Measurements from ENCODE around the gene CFAP161.

CFAP161 gene

DNA sequence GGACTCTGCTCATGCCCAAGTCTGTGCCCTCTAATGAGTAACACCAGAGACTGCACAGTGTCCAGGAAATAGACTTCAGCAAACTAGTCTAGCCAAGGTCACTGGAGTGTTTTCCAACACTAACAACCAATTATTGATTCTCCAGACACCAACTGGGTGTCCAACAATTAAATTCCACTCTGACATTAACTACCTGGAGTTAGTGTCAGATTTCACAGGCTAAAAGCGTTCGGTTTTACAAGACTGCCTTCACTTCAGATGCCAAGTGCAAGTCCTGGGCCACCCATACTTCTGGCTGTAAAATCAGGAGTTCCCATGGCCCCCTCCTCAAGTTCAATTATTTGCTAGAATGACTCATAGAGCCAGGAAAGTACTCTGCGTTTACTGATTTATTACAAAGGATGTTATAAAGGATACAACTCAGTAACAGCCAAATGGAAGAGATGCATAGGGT lies 20.8 kb upstream of the CFAP161 start:
- H3K4me2 ChIP-seq (ENCODE audit: low read length), result no peak overlapping the region
- TF ChIP-seq EZH2 (IDR thresholded peaks at IDR 0.05; ENCODE audit: borderline replicate concordance, low read length), result no peak
- TF ChIP-seq, protein P1, sequence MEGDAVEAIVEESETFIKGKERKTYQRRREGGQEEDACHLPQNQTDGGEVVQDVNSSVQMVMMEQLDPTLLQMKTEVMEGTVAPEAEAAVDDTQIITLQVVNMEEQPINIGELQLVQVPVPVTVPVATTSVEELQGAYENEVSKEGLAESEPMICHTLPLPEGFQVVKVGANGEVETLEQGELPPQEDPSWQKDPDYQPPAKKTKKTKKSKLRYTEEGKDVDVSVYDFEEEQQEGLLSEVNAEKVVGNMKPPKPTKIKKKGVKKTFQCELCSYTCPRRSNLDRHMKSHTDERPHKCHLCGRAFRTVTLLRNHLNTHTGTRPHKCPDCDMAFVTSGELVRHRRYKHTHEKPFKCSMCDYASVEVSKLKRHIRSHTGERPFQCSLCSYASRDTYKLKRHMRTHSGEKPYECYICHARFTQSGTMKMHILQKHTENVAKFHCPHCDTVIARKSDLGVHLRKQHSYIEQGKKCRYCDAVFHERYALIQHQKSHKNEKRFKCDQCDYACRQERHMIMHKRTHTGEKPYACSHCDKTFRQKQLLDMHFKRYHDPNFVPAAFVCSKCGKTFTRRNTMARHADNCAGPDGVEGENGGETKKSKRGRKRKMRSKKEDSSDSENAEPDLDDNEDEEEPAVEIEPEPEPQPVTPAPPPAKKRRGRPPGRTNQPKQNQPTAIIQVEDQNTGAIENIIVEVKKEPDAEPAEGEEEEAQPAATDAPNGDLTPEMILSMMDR (IDR thresholded peaks at IDR 0.05; ENCODE audit: low read length), result no peak
- no peak overlapping the region for H3K27ac ChIP-seq (ENCODE audit: low read depth, low read length, poor library complexity, severe bottlenecking)

DNA sequence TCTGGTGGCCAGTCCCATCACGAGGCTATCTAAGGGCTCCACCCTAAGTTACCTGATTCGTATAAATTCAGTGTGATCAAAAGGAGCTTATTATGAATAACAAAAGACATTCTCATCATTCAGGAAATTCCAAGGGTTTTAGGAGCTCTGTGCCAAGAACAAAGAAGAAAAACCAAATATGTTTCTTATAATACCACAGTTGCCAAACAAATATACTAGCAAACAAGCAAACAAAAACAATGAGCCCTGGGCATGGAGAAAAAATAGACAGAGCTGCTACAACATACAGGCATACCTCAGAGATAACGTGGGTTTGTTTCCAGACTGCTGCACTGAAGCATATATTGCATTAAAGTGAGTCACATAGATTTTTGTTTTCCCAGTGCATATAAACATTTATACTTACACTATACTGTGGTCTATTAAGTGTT lies 20.2 kb upstream of the CFAP161 start:
- no peaks in the 10 kb centered on the region for H3K9me2 ChIP-seq (ENCODE audit: low read depth, low read length)
- no peak overlapping the region for H3K27ac ChIP-seq (ENCODE audit: low read depth, low read length, poor library complexity, severe bottlenecking)
- no peaks in the 10 kb centered on the region for H3K9me3 ChIP-seq (ENCODE audit: low read length)
- 0 out of 2 replicates have a peak, but pooled peaks cover 3% of the 10 kb centered on the region for H3K27me3 ChIP-seq (ENCODE audit: insufficient read depth, low read length)
- H3K4me2 ChIP-seq (ENCODE audit: low read length), result no peak overlapping the region
- no peaks in the 10 kb centered on the region for H4K20me1 ChIP-seq (ENCODE audit: insufficient read depth, low read length)
- no peaks in the 10 kb centered on the region for H3K79me2 ChIP-seq (ENCODE audit: insufficient read depth, low read length)
- no peak overlapping the region for H3K9ac ChIP-seq (ENCODE audit: low read length)
- H3K4me3 ChIP-seq (ENCODE audit: low read depth, low read length, poor library complexity, severe bottlenecking), result no peak overlapping the region
- H2AFZ ChIP-seq (ENCODE audit: low read length), result no peak overlapping the region
- no peaks in the 10 kb centered on the region for H3K36me3 ChIP-seq (ENCODE audit: insufficient read depth, low read length)
- no peaks in the 10 kb centered on the region for H3F3A ChIP-seq (ENCODE audit: insufficient read depth, low read length)
- TF ChIP-seq, protein P1 (IDR thresholded peaks at IDR 0.05; ENCODE audit: low read length), result no peak
- no peak for TF ChIP-seq EZH2 (IDR thresholded peaks at IDR 0.05; ENCODE audit: borderline replicate concordance, low read length)
- no peaks in the 10 kb centered on the region for H3K4me1 ChIP-seq (ENCODE audit: insufficient read depth, low read length, severe bottlenecking)

More for the DNA sequence above, 20.8 kb upstream of the CFAP161 start:
- Histone ChIP-seq H3K79me2 (ENCODE audit: insufficient read depth, low read length) (no peaks in the 10 kb centered on the region), H3K4me3 (ENCODE audit: low read depth, low read length, poor library complexity, severe bottlenecking) (no peak overlapping the region), H3F3A (ENCODE audit: insufficient read depth, low read length) (no peaks in the 10 kb centered on the region), H4K20me1 (ENCODE audit: insufficient read depth, low read length) (no peaks in the 10 kb centered on the region), H2AFZ (ENCODE audit: low read length) (no peak overlapping the region), H3K4me1 (ENCODE audit: insufficient read depth, low read length, severe bottlenecking) (no peaks in the 10 kb centered on the region), H3K27me3 (ENCODE audit: insufficient read depth, low read length) (0 out of 2 replicates have a peak, but pooled peaks cover 3% of the 10 kb centered on the region), H3K36me3 (ENCODE audit: insufficient read depth, low read length) (no peaks in the 10 kb centered on the region), H3K9me2 (ENCODE audit: low read depth, low read length) (no peaks in the 10 kb centered on the region), H3K9me3 (ENCODE audit: low read length) (no peaks in the 10 kb centered on the region), H3K9ac (ENCODE audit: low read length) (no peak overlapping the region)

DNA sequence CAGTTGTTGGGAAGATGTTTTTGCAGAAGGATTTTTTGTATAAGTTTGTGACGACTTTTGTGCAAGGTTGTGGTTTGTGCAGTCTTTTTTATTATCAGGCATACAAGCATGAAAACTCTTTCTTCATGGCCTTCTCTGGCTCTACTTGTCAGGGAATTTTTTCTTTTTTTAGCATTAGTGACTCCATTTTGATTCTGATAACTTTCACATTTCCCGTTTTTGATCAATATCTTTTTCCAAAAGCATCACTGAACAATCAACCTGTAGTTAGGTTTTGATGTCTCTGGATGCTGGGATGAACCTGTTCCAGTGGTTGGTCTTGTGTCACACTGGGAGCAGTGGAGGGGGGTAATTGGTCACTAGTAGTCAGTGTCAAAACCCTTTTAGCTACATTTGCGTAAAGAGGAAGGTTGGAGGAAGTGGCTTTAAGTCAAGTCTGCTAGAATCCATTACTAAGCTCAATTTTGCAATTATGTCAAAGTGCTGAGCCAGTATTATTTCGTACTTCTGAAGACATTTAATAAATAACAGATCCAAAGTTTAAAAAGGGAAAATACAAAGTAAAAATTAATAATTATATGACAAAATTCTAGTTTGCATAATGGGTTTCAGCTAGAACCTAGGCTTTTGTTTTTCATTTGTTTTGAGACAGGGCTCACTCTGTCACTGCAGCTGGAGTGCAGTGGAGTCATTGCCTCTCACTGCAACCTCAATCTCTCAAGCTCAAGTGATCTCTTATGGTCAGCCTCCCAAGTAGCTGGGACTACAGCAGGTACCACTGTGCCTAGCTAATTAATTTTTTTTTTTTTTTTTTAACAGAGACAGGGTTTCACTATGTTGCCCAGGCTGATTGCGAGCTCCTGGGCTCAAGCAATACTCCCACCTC lies 18.8 kb upstream of the CFAP161 start:
- H3K36me3 ChIP-seq (ENCODE audit: insufficient read depth, low read length), result no peaks in the 10 kb centered on the region
- no peaks in the 10 kb centered on the region for H3K9me3 ChIP-seq (ENCODE audit: low read length)
- H3F3A ChIP-seq (ENCODE audit: insufficient read depth, low read length), result no peaks in the 10 kb centered on the region
- H4K20me1 ChIP-seq (ENCODE audit: insufficient read depth, low read length), result no peaks in the 10 kb centered on the region
- no peak overlapping the region for H3K4me3 ChIP-seq (ENCODE audit: low read depth, low read length, poor library complexity, severe bottlenecking)
- no peak overlapping the region for H2AFZ ChIP-seq (ENCODE audit: low read length)
- no peaks in the 10 kb centered on the region for H3K27me3 ChIP-seq (ENCODE audit: insufficient read depth, low read length)
- H3K4me1 ChIP-seq (ENCODE audit: insufficient read depth, low read length, severe bottlenecking), result no peaks in the 10 kb centered on the region
- H3K4me2 ChIP-seq (ENCODE audit: low read length), result no peak overlapping the region
- H3K27ac ChIP-seq (ENCODE audit: low read depth, low read length, poor library complexity, severe bottlenecking), result no peak overlapping the region
- H3K9ac ChIP-seq (ENCODE audit: low read length), result no peak overlapping the region
- TF ChIP-seq EZH2 (IDR thresholded peaks at IDR 0.05; ENCODE audit: borderline replicate concordance, low read length), result no peak
- TF ChIP-seq, protein P1 (IDR thresholded peaks at IDR 0.05; ENCODE audit: low read length), result no peak
- no peaks in the 10 kb centered on the region for H3K9me2 ChIP-seq (ENCODE audit: low read depth, low read length)
- H3K79me2 ChIP-seq (ENCODE audit: insufficient read depth, low read length), result no peaks in the 10 kb centered on the region

Measured in OCI-LY1 (cell line).